Left renal cortex interstitium (tissue), 4 donors: ENCODE data around the gene FOXN3. TPM values are rescaled to one million over a fixed set of nuclear protein-coding genes. Genes with fewer than 3 reads are reported as not detected.

Source experiments
- DNase-seq, 4 donors: peaks; one replicate each; pipeline ENCODE4 v3.0.0-alpha.2; 2013; ENCODE audit warnings: low read depth in 4 of 4, low spot score in 2 of 4, missing footprints in 1 of 4
- polyA plus RNA-seq, 4 donors: library from polyadenylated mRNA; unstranded; fragments of 120-200 nt; gene quantifications; one replicate each; pipeline ENCODE4 v1.2.1, GENCODE V29; 2013; ENCODE audit not compliant: insufficient read length in 4 of 4

FOXN3 gene
- polyA plus RNA-seq, 4 donors: 30.4 to 35.2 (median 33.5) TPM

- no peak for DNase-seq
These were observed 127.6 kb downstream of the FOXN3 start for GRCh38 chr14:89289477-89289876.

GRCh38 chr14:89288114-89288513 lies 128.9 kb downstream of the FOXN3 start:
- no peak for DNase-seq

- no peak for DNase-seq
These were observed 132.5 kb downstream of the FOXN3 start for GRCh38 chr14:89284333-89285058.

- DNase-seq: no peak
These were observed 133.5 kb downstream of the FOXN3 start for GRCh38 chr14:89283327-89284060.

DNA sequence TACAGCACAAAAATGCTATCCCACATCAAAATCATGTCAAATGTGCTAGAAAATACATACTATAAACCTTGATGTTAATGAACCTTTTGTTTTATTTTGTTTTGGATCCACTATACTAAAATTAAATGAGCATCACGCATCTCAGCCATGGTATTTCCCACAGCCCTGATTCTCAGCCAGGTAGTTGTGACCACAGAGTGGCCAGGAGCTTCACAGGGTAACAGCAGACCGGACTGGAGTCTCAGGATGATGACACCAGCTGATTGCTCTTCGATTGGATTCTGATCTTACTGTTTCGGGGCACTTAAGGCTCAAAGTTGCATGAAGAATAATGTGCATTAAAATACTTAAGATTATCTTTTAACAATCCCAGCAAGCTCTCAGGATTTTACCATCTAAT lies 134.8 kb downstream of the FOXN3 start:
- no peak for DNase-seq

GRCh38 chr14:89280600-89280999 lies 136.4 kb downstream of the FOXN3 start:
- DNase-seq: no peak

GRCh38 chr14:89279649-89280232 lies 137.3 kb downstream of the FOXN3 start:
- DNase-seq: no peak

- DNase-seq: no peak
These were observed 139.8 kb downstream of the FOXN3 start for GRCh38 chr14:89277203-89277602.

DNA sequence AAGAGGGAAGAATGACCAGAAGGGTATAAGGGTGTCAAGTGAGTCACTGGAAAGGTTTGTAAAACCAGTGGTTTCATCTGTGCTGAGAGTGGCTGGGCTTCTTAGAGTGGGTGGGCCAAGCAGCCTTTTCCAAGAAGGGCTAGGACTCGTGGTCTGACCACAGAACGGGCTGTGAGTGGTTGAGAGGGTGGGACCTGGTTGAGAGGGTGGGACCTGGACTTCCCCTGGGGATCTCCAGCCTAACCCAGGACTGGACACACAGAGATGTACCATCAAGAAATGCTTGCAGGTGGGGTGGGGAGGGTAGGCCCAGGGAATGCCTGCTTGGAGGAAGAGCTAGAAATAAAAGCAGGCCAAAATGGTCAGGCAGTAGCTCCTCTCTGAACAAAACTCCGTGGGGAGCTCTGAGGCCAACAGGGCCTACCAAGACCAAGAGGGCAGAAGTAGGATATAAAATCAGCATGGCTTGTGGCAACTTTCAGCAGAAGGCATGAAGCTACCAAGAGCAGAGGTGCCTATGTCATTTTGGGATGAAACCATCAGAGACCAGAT lies 140.5 kb downstream of the FOXN3 start:
- DNase-seq: no peak

GRCh38 chr14:89270439-89271227 lies 146.4 kb downstream of the FOXN3 start:
- DNase-seq: no peak

DNA sequence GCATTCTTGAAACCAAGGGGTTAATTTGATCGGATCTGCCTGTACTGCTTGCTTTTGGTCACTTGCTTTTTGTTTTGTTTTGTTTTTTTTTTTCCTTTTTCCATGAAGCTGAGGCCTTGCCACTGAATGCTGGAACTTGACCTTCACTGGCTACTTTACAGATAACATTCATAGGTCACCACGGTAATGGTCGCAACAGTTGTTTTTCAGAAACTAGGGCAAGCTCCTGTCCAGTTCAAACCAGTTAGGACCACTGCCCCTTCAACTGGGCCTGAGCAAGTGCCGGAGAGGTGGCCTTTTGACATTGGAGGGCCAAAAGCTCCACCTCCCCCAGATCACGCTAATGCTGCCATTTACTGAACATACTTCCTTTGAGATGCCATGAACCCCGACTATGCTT lies 147.6 kb downstream of the FOXN3 start:
- no peak for DNase-seq

DNA sequence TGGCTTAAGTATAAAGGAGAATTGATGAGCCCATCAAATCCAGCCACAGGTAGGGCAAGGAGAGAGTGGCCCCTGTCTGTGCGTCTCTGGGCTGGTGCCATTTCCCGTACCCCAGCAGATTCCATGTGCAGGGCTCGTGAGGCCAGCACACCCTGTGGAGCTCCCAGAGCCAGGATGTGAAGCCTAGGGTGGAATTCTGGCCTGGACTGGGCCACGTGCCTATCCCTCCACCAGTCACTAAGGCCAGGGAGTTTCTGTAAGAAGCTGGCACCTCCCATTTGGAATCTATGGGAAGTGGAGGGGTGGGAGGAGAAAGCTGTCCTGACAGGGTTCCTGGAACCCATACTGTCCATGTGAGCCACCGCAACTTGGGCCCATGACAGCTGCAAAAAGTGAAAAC lies 148.5 kb downstream of the FOXN3 start:
- DNase-seq: no peak

- no peak for DNase-seq
These were observed 149.4 kb downstream of the FOXN3 start for GRCh38 chr14:89267656-89268055.

DNA sequence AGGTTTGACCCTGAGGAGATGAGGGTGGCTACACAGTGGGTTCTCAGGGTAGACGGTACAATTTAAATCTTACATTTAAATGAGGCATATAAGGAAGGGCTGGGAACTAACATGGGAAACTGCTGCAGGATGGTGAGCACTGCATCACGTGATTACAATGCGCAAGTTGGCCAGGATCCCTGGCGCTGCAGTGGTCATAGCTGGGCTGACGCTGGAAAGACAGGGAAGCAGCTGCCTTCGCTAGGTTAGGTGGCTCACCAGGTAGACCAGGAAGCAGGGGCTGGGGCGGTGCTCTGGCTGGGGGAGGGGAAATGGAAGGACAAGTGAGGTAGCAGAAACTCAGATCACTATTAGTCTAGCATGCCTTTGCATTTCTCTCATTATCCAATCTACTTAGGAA lies 149.9 kb downstream of the FOXN3 start:
- DNase-seq: no peak

DNA sequence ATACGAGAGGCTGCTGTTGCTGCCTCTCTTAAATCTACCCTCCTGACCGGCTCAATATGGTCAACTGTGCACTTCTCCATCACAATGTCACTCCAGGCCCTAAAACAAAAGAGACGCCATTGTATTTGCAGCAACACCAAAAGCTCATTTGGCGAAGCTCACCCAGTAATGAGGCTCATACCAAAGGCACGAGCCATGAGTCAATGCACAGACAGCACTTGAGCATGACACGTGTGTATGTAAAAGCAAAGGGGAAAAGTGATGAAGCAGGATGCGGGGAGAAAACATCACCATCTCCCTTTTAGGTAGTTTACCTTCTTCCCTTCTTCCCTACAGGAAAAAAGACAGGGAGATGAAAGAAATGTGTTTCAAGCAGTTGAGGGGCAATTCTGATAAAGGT lies 150.3 kb downstream of the FOXN3 start:
- DNase-seq: no peak

DNA sequence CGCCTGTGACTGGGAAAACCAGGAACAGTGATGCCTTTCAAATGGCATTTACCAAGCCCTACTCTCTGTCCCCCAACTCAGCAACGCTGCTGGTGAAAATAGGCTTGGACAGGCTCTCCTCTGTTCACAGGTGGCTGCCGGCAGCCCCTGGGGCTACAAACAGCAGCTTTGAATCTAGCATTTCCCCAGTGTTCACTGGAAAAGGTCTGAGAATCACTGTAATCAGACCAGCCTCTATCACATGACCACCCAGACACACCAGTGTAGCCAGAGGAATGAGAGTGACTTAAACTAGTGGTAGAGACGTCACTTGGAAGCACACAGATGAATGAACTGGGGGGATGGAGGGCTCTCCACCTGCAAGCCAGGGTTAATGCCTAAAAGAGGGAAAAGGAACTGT lies 151.8 kb downstream of the FOXN3 start:
- no peak for DNase-seq

DNA sequence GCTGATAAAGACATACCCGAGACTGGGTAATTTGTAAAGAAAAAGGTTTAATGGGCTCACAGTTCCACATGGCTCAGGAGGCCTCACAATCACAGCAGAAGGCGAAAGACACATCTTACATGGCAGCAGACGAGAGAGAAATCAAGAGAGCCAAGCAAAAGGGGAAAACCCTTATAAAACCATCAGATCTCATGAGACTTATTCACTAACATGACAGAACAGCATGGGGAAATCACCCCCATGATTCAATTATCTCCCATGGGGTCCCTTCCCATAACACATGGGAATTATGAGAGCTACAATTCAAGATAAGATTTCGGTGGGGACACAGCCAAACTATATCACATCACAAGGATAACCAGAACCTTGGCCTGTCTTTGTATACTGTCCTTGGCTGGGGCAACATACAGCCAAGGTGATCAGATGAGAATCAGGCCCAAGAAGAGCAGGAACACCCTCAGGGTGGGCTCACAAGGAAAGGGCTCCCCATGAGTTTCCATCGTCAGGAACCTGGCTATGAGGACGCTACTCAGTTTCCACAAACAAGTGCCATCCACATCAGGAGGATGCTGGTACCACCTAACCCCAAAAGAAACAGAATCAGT lies 152.7 kb downstream of the FOXN3 start:
- DNase-seq: no peak

DNA sequence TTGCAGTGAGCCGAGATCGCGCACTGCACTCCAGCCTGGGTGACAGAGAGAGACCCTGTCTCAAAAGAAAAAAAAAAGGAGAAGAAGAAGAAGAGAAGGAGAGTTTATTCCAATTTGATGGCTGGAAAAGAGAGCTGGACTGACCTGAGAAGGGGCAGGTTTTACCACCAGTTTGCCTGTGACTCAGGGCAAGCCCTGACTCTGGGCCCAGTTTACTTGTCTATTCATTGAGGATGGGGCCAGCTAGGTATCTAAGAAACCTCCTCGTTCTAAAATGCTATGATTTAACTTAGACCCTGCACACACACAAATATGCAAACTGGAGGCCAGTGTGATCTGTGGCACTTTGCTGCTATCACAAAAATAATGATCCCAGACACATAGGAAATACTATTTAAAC lies 155.0 kb downstream of the FOXN3 start:
- no peak for DNase-seq

- DNase-seq: no peak
These were observed 156.1 kb downstream of the FOXN3 start for GRCh38 chr14:89260898-89261297.

GRCh38 chr14:89259951-89260609 lies 157.0 kb downstream of the FOXN3 start:
- DNase-seq: no peak
